A172 (cell line): ENCODE measurements around the gene HHAT. TPM values are rescaled to one million over a fixed set of nuclear protein-coding genes. Genes with fewer than 3 reads are reported as not detected.
"Not testable (repeated sequence)": the region's sequence is repeated elsewhere in the genome, so short reads cannot be mapped to it uniquely, and the experiment has no call there.

ENCODE experiments used
- DNase-seq: peaks from one replicate; pipeline ENCODE4 v3.0.0-alpha.2; 2015; ENCODE audit warnings: low spot score
- total RNA-seq: library from RNA; depleted of rRNA; stranded (reverse); fragments of >200 nt; shearing (Covaris generic); gene quantifications from 2 replicates; pipeline ENCODE4 v1.2.3, GENCODE V29; 2014

HHAT gene
- total RNA-seq, 1 experiment from 2014 or later: 10.7 TPM

GRCh38 chr1:210646258-210646616 is 317.5 kb downstream of the HHAT start:
- no peak for DNase-seq

GRCh38 chr1:210647406-210648333 is 319.0 kb downstream of the HHAT start:
- peak; percentile 79 for DNase-seq

GRCh38 chr1:210648588-210649269 is 320.0 kb downstream of the HHAT start:
- DNase-seq: no peak

- no peak for DNase-seq
These were observed 321.7 kb downstream of the HHAT start for GRCh38 chr1:210650403-210650802.

- no peak for DNase-seq
These were observed 323.7 kb downstream of the HHAT start for GRCh38 chr1:210652329-210652954.

- DNase-seq: peak; percentile 14
These were observed 325.1 kb downstream of the HHAT start for GRCh38 chr1:210653771-210654170.

- peak; percentile 83 for DNase-seq
These were observed 325.7 kb downstream of the HHAT start for GRCh38 chr1:210654176-210654981.

- peak; percentile 46 for DNase-seq
These were observed 326.8 kb downstream of the HHAT start for GRCh38 chr1:210655511-210655910.

GRCh38 chr1:210657806-210658205 is 329.1 kb downstream of the HHAT start:
- no peak for DNase-seq

- not testable (repeated sequence) for DNase-seq
These were observed 332.8 kb downstream of the HHAT start for GRCh38 chr1:210661520-210661919.

GRCh38 chr1:210662291-210663050 is 333.8 kb downstream of the HHAT start:
- DNase-seq: no peak

GRCh38 chr1:210663730-210664573 is 335.2 kb downstream of the HHAT start:
- DNase-seq: peak; percentile 45

GRCh38 chr1:210669951-210670350 is 341.2 kb downstream of the HHAT start:
- no peak for DNase-seq

GRCh38 chr1:210674151-210674550 is 345.4 kb downstream of the HHAT start:
- DNase-seq: no peak

- no peak for DNase-seq
These were observed 347.8 kb downstream of the HHAT start for GRCh38 chr1:210676539-210676938.

GRCh38 chr1:210677533-210677932 is 348.8 kb downstream of the HHAT start:
- no peak for DNase-seq

GRCh38 chr1:210678306-210678705 is 349.6 kb downstream of the HHAT start:
- DNase-seq: no peak

- DNase-seq: no peak
These were observed 352.5 kb downstream of the HHAT start for GRCh38 chr1:210681158-210681557.

- DNase-seq: no peak
These were observed 354.8 kb downstream of the HHAT start for GRCh38 chr1:210683403-210684047.
